Endometrial microvascular endothelial cells (primary cell): Measurements from ENCODE around the gene ATP2C2. TPM values are rescaled to one million over a fixed set of nuclear protein-coding genes. Genes with fewer than 3 reads are reported as not detected.

Source experiments
- in situ Hi-C: cut with HindIII; loops from 2 replicates; pipeline ENCODE4 v1.10.0; 2017; ENCODE audit warnings: low sequenced_read_pairs, low pct_unique_long_range_greater_than_20kb; ENCODE audit errors: inconsistent ontology term
- total RNA-seq: library from RNA; depleted of rRNA; stranded (reverse); fragments of >200 nt; gene quantifications from one replicate; pipeline ENCODE4 v1.2.3, GENCODE V29; 2015; ENCODE audit errors: inconsistent ontology term

Gene ATP2C2
- total RNA-seq, 1 donor from 2014 or later = not detected

DNA sequence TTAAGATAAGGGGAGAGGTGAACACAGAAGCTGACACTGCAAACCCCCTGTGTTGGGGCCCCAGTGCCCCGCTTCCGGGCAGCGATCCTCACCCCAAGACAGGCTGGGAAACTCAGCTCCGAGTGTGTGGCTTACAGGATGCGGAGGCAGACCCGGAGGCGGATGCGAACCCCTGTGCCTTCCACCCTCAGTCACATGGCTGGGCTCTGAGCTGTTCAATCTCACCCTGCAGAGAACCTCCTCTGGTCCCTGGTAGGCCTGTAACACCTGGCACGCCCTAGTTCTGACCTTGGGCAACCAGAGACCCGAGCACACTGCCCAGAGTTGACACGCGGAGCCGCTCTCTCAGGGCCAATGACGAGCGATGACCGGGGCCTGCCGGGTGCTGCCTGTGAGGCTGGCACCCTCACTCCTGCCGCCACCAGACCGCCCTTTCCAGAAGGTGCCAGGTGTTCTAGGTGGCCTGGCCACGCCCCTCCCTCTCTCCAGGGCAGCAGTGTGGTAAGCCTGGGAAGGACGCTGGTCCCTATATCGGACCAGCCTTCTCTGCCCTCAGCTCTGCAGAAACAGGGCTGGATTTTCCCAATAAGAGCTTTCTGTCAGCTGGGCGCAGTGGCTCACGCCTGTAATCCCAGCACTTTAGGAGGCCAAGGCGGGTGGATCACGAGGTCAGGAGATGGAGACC is 112.9 kb downstream of the ATP2C2 start:
- in situ Hi-C loops = no loop called here

DNA sequence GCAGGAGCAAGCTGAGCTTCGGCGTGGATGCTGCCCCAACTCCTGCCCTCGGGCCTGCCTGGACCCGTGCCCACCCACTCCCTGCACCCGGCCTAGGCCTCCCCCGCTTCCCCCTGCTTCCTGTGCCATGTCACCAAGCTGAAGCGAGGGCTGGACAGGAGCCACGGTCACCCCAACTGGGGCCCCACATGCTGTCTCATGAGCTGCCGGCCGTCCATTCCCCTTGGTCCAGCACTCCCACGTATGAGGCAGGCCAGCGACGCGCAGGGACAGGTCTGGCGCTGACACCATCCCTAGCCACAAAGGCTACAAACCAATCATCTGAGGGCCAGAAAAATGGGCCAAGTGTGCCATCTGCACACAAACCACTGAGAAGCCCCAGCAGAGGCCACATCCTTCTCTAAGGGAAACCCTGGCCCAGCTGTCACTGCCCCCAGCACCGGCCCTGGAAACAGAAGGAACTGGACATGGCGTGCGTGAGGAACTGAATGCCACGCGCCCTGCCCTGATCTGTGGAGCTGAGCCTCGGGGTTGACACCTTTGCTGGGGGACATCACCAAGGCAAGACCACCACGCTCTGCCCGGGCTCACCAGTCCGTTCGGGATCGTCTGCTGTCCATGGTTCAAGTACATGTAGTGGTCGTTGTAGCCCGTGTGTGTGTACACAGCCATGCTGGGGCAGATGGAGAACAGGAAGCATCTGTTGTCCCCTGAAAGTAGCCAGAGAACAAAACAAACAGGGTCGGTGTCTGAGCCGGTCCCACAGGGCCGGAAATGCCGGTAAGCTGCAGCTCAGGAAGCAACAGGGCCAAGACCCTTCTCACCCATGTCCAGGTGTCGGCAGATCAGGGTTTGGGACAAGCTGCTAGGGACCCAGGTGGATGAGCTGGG is 113.9 kb downstream of the ATP2C2 start:
- in situ Hi-C loops = no loop called here

DNA sequence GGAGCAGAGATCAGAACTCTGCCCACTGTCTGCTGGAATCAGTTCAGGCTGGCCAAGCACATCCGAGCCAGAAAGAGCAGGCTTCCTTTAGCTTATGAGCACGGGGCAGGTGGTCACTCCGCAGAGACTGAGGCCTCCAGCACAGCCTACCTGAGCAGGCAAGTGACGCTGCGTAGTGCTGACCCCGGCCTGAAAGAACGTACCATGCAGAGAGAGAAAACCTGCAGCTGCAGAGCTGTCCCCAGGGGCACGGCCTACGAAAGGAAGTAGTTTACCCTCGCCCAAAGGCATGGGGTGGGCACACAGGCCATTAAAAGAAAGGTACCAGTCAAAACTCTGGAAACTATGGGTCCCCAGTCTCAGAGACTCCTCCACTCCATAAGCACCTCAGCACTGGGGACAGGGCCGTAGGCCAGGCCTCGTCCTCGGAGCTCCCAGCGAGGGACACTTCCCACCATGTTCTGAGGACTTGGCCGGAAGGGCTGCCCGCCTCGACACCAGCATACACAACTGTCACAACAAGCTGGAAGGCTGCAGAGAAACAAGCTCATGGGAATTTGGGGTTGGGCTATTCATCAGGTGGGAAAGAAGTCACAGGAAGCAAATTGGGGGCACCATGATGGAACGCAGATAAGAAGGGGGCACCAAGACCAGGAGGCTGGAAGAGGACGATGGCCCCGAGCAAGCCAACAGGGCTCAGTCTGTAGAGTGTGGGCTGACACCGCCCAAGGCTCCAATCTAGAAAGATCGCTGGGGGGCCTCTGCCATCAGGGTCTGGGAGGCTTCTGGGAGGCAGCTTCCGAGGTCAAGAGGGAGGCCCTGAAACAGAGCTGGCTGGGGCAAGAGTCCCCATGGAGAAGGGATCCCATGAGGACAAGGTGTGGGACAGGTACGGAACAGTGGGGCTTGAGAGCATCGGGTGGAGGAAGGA is 114.9 kb downstream of the ATP2C2 start:
- in situ Hi-C loops = no loop called here

DNA sequence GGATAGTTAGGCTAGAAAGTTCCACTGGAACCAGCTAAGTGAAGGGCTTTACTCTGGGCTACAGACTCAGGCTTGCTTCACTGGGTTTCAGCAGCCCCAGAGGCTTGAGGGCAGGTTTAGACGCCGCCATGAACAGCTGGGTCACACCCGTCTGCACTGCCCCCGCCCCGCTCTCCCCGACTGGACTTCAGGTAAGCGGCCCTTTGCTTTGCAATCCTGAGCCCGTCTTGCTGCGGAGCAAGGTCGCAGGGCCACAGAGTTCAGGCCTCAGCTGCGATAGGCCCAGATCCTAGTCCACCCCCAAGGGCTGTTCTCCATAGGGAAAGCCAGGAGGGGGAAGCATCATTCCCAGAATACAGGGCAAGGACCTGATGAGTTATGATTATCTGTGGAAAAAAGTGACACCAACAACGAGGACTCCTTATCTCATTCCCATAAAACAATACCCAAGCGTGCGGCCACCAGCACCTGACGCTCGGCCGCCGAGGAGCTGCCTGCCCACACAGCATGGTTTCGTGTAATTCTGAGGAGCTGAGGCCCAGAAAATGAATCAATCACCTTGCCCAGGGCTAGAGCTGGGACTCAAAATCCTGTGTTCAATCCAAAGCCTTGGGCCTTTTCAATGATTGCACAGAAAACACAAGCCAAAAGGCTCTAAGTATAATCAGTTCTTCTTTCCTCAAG is 115.7 kb downstream of the ATP2C2 start:
- in situ Hi-C loops = no loop called here

DNA sequence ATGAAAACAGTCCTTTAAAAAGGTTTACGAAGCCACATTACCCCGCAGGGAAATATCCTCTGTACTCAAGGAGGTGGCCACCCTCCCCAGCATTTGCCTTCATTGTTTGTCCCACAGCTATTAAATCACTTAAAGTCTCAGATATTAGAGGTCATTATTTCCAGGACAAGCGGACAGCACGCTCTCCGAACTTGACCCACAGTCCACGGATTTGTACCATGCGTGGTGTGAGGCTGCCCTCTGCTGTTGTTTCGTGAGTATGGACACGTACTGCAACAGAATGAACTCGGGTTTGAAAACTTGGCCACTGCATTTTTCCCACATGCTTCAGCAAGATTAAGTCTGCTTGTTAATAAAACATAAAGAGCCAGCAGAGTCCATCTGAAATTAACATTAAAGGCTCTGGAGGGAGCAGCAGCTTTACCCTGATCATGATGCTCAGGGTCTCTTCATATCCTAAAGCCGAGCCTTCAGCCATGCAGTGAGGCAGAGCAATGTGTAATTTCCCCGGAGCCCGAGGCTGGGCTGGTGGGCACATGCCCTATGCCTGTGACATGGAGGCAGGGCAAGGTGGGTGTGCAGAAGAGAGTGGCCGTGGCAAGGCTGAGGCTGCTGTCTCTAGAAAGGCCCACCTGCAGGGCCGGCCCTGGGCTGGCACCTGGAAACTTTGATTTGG is 116.4 kb downstream of the ATP2C2 start:
- in situ Hi-C loops = no loop called here

DNA sequence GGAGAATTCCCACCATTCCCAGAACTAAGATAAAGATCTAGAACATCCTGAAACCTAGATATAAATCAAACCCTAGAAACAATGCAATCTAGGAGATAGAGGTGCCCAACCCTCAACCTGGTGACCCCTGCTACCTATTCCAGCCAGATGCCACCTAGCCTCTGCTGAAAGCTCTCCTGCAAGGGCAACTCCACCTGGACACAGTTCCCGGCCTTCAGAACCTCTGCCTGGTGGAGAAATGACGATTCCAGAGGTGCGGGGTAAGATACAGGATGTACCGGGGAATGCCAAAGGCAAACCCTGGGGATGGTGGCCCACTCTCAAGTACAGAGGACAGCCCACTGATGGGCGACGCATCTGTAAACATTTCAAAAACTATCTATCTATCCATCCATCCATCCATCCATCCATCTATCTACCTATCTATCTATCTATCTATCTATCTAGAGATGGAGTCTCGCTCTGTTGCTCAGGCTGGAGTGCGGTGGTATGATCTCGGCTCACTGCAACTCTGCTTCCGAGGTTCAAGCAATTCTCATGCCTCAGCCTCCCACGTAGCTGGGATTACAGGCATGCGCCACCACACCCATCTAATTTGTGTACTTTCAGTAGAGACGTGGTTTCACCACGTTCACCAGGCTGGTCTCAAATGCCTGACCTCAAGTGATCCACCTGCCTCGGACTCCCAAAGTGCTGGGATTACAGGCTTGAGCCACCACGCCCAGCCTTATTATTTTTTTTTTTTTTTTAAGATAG is 117.1 kb downstream of the ATP2C2 start:
- in situ Hi-C loops = no loop called here

DNA sequence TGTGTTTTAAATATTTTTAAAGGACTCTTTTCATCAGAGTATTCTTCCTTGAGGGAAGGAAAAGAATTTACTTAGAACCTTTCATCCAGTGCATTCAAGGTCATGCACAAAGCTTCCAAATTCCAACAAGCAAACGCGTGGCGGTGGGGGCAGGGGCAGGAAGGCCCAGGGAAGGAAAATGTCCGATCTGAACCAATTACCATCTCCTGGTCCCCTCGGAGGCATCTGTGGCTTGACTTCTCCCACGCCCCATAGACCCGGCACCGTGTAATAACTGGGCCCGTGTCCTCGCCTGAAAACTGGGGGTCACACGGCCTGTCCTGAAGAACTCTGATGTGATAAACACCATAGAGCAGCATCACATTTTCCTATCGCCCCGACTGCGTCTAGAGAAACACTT is 117.8 kb downstream of the ATP2C2 start:
- in situ Hi-C loops = no loop called here

DNA sequence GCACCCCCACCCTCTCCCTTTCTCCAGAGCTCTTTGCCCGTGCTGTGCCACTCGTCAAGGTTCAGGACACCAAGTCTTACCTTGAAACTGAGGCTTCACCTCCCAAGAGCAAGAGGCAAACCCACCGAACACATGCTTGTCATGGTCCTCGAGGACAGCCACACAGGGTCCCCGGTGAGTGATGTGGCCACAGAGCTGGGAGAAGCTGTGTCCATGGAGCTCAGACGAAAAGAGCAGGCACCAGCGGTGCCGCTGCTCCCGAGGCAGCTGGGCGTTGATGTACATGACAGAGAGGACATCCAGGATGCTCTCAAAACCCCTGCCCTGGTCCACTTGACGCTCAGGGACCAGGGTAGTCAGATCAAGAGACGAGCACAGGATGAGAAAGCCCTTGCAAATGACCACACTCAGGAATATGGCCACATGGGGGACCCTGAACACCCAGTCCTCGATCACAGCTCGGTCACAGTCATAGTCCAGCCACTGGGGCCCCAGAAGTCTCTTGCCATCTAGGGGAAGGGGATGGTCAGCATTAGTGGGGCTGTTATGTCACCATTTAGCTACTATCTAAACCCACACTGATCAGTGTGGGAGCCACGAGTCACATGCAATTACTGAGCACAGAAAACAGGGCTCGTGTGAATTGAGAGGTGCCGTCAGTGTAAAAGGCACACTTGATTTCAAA is 118.4 kb downstream of the ATP2C2 start:
- in situ Hi-C loops = no loop called here

DNA sequence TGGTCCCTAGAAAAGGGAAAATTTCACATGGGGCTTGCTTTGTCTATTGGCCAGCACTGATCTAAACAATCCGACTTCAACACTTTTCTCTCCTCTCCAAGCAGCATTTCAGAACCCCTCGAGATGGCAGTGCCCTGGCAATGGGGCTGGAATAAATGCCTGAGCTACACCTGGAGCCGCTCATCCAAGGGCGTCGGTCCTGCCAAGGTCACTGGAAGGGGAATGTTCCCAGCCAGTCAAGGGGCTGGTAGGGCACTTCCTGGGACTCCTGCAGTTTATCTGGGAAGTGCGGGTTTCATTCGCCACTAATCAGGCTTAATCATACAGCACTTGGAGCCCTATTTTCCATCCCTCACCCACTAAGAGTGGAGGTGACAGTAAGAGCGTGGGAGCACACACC is 119.0 kb downstream of the ATP2C2 start:
- in situ Hi-C loops = no loop called here

DNA sequence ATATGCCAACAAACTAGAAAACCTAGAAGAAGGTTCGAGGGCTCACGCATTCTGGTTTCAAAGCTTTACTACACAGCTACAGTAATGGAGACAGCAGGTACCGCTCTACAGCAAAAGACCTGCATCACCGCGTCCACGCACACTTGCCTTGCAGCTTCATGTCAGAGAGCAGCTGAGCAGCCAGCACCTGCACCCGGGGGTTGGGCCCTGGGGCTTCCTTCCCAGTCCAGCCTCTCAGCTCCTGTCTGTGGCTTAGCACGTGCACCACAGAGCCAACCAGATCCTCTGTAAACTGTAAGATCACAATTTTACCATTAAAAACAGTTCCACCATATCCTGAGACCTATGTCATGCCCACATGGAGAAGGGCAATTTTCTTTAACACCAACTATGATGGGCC is 120.8 kb downstream of the ATP2C2 start:
- in situ Hi-C loops = no loop called here

DNA sequence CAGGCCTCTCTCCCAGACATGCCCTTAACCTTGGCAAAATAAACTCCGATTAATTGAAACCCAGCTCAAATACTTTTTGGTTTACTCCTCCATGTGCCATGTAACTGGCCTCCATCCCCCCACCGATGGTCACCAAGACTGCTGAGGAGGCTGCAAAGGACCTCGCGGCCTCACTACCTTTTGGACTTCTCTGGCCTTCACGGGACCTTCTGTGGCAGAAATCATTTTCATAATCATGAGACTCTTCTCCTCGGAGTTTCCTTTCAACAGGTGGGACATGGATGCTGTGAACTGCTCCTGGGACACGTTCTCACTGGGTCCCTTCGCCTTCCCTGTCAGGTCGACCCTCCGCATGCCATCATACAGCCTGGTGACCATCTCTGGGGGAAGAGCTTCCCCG is 127.2 kb downstream of the ATP2C2 start:
- in situ Hi-C loops = no loop called here

DNA sequence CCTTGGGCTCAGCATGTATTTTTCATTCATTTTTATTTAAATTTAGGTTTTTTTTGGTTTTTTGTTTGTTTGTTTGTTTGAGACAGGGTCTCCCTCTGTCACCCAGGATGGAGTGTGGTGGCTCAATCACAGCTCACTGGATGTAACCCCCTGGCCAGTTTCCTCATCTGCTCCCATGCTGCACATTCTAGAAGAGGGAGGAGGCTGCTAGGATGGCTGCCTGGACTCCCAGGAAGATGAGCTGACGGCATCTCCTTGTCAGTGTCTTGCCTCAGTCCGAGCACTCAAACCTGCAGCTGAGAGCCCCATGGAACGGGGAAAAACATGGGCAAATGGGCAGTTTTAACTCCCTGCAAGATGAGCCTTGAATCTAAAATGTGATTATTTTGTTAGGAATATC is 128.7 kb downstream of the ATP2C2 start:
- in situ Hi-C loops = no loop called here

DNA sequence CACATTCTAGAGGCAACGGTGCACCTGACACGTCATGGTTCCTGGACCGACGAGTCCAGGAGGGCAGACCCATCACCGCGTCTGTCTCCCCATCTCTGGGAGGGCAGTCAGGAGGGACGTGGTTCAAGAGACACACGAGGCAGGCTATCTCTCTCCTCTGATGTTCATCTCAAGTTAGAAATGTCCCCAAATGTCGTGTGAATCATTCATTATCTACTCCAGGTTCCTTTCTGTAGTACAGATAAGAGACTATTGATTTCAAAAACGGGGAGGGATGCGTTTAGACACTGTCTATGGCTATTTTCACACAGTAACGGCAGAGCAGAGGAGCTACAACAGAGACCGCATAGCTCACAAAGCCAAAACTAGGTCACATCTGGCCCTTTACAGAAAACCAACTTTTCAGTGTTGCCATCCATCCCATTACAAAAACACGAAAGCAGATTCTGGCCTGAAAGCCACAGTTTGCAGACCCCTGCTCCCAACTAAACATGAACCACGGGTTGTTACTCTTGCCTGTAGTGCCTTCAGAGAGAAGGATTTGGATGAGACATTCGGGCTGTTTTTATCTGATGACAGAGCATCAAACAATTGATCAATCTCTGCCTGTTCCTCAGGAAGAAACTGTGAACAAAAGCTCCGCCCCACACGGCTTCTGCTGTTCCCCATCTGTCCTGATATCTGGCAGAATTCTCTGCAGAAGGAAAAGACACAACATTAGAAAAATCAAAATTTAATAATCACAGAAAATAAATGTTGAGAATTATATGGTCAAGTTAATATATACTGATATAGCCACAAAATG is 129.3 kb downstream of the ATP2C2 start:
- in situ Hi-C loops = no loop called here

DNA sequence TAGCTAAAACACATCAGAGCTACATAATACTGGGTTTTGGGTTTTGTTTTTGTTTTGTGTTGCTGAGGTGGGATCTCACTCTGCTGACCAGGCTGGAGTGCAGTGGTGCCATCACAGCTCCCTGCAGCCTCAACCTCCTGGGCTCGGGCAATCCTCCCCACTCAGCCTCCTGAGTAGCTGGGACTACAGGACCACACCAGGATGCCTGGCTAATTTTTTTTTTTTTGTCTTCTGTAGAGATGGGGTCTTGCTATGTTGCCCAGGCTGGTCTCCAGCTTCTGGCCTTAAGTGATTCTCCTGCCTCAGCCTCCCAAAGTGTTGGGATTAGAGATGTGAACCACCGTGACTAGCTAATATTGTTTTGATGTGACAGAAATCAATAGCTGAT is 129.9 kb downstream of the ATP2C2 start:
- in situ Hi-C loops = no loop called here

DNA sequence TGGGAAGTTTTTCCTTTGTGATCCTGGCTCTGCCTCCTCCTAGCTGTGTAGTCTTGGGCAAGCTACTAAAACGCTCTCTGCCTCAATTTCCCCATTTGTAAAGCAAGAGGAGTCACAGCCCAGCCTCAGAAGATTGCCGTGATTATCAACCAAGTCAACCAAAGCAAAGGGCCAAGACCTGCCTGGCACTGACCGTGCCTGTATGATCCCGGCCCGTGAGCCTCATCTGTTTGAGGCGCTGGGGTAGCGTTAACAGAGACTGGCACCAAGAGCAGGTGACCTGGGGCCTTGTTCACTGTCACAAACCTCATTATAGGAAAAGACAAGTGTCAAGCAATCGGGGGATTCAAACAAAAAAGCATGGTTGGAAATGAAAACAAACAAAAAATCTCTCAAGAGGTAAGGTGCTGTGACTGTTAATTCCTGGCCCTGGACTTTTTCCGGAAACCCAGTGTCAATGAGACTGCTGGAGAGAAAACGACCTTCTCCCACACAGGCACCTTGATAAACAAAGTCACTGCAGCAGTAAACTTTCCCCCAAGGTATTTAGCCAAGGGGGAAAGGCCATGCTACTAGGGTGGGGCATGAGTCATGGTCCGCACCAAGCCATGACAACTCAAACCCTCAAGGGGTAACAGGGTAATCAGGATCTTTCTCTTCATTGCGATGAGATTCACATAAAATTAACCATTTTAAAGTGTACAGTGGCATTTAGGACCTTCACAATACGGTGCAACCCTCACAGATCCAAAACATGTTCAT is 130.7 kb downstream of the ATP2C2 start:
- in situ Hi-C loops = no loop called here

DNA sequence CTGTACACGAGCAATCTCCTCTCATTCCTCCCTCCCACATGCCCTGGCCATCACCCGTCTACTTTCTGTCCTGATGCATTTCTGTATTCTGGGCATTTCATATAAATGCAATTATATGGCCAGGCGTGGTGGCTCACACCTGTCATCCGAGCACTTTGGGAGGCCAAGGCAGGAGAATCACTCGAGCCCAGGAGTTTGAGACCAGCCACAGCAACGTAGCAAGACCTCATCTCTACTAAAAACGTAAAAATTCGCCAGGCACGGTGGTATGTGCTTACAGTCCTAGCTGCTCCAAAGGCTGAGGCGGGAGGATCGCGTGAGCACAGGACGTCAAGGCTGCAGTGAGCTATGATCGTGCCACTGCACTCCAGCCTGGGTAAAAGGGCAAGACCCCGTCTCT is 131.3 kb downstream of the ATP2C2 start:
- in situ Hi-C loops = no loop called here
